ENCODE data around the gene CACNB2.
"Not testable (repeated sequence)": the region's sequence is repeated elsewhere in the genome, so short reads cannot be mapped to it uniquely, and the experiment has no call there.

CACNB2 gene

DNA sequence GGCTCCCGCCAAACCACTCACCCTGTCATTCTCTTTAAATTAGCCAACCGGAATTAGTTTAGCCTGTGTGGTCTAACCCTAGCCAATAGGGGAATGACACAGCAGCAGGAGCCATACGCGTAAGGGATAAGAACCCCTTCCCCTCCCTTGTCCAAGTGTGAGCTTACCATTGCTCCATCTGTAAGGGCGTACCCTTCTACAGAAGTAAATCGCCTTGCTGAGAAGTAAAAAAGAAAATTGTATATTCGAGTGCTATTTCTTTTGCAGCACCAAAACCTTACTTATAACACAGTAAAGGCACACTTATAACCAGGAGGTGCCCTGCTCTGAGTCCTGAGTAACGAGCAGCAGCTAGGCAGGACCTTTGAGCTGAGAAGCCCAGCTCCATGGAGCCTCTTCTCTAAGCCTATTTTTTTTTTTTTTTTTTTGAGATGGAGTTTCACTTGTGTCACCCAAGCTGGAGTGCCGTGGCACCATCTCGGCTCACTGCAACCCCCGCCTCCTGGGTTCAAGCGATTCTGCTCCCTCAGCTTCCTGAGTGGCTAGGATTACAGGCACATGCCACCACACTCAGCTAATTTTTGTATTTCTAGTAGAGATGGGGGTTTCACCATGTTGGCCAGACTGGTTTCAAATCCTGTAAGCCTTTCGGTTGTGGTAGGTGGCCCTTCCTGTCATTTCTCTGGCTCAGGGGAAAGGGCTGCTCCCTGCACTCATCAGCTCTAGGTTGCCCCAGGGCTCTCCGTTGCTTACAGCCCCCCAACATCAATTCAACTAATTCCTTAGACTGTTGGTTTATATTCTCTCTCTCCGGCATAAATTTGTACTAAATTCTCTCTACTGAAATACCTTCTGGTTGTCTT lies 437.8 kb downstream of the CACNB2 start:
- DNase-seq = no peak

DNA sequence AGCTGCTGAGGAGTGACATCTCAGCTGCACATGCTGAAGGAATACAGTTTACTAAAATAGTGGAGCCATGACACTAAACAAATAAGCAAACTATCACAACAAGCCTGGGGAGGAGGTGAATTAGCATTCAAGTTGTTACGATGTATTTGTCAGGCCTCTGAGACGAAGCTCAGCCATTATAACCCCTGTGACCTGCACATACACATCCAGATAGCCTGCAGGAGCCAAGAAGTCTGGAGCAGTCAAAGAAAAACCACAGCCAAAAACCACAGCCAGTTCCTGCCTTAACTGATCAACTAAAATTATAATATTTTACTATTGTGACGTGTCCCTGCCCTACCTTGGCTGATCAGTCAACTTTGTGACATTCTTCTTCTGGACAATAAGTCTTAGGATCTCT lies 442.6 kb downstream of the CACNB2 start:
- no peak for DNase-seq

DNA sequence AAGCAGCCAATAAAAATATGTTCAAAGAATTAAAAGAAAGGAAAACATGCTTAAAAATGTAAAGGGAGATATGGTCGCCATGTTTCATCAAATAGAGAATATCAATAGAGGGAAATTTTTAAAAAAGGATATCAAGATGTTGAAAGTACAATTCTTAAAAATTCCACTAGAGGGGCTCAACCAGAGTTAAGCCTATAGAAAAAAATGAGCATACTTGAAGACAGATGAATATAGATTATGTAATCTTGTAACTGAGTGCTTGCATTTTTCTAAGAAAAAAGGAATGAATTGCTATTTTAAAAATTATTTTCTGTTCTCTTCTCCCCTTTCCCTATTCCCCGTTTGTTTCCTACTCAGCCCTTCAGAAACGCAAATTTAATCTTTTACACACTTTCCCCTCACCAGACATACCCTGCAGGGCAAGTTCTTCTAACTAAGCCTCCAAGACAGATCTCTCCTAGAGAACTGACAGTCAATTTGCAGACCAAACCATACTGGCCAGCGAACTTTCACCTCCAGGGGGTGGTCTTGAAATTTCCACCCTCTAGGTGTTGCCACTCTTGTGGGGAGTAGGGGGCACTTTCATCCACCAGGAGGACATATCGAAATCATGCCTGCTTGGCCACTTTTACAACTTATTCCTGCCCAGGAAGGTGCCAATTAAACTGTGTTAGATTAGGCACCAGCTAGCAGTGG lies 443.5 kb downstream of the CACNB2 start:
- no peak for DNase-seq

DNA sequence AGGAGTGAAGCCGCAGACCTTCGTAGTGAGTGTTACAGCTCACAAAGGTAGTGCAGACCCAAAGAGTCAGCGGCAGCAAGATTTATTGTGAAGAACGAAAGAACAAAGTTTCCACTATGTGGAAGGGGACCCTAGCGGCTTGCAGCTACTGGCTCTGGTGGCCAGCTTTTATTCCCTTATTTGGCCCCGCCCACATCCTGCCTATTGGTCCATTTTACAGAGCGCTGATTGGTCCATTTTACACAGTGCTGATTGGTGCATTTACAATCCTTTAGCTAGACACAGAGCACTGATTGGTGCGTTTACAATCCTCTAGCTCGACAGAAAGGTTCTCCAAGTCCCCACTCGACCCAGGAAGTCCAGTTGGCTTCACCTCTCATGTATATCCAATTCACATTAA lies 446.4 kb downstream of the CACNB2 start:
- DNase-seq = not testable (repeated sequence)

DNA sequence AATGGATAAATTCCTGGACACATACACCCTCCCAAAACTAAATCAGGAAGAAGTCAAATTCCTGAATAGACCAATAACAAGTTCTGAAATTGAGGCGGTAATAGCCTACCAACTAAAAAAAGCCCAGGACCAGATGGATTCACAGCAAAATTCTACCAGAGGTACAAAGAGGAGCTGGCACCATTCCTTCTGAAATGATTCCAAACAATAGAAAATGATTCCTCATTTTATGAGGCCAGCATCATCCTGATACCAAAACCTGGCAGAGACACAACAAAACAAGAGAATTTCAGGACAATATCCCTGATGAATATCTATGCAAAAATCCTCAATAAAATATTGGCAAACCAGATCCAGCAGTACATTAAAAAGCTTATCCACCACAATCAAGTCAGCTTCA lies 450.9 kb downstream of the CACNB2 start:
- DNase-seq = not testable (repeated sequence)

Measured in activated gamma-delta T cell (primary cell).